Vagina (tissue), 2 donors: ENCODE results near the gene TRIAP1.

ENCODE experiments used
- POLR2AphosphoS5 ChIP-seq, 2 donors: sonication (generic); formaldehyde crosslinking; IDR thresholded peaks; one replicate each; pipeline ENCODE4 v1.9.0; 2017; ENCODE audit warnings: antibody characterized with exemption in 2 of 2, mild to moderate bottlenecking in 2 of 2, low read depth in 1 of 2; ENCODE audit not compliant: insufficient read depth in 1 of 2
- TF ChIP-seq, protein P1 (sequence below), 3 experiments: fragments of 450-650 bp in 2 of 3; fragments of 200-600 bp in 1 of 3; sonication (generic) in 1 of 3; IDR thresholded peaks; one replicate each; pipeline ENCODE4 v1.5.1; 2017 to 2019; ENCODE audit warnings: antibody characterized with exemption in 3 of 3, mild to moderate bottlenecking in 2 of 3, moderate library complexity in 2 of 3

DNA sequence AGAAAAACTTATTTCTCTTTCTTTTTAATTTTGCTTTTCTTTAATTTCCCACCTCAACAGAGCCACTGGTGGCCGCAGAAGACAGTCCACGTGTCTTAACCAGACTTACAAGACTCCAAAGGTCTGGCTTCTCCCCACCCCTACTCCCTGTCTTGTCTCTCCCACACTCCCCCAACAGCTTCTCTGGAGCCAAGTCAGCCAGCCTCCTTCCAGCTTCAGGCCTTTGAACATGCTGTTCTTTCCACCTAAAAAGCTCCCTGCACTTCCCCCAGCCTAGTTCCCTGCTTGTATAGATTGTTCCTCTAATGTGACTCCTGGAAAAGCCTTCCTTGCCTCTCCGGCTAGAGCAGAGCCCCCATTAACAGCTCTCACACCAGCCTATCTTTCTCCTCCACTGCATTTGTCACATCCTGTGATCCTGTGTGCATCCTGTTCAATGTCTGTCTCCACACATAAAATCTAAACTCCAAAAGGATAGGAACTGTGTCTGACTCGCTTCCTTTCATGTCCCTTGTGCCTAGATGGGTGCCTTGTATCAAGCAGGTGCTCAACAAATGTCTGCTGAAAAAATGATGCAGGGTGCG lies 42.0 kb upstream of the TRIAP1 start:
- TF ChIP-seq, protein P1, sequence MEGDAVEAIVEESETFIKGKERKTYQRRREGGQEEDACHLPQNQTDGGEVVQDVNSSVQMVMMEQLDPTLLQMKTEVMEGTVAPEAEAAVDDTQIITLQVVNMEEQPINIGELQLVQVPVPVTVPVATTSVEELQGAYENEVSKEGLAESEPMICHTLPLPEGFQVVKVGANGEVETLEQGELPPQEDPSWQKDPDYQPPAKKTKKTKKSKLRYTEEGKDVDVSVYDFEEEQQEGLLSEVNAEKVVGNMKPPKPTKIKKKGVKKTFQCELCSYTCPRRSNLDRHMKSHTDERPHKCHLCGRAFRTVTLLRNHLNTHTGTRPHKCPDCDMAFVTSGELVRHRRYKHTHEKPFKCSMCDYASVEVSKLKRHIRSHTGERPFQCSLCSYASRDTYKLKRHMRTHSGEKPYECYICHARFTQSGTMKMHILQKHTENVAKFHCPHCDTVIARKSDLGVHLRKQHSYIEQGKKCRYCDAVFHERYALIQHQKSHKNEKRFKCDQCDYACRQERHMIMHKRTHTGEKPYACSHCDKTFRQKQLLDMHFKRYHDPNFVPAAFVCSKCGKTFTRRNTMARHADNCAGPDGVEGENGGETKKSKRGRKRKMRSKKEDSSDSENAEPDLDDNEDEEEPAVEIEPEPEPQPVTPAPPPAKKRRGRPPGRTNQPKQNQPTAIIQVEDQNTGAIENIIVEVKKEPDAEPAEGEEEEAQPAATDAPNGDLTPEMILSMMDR (IDR thresholded peaks at IDR 0.05): no peak
- TF ChIP-seq POLR2AphosphoS5 (IDR thresholded peaks at IDR 0.05; ENCODE audit: insufficient read depth in 1 of 2, low read depth in 1 of 2): no peak
